HG03571 (cell line): Measurements from ENCODE around the gene MBD1.
"Not testable (repeated sequence)": the region's sequence is repeated elsewhere in the genome, so short reads cannot be mapped to it uniquely, and the experiment has no call there.

Experiments
- ATAC-seq: cut with Tn5 transposase; IDR thresholded peaks from one replicate; pipeline ENCODE4 v1.9.1; 2021; ENCODE audit not compliant: unreplicated experiment

The MBD1 gene

DNA sequence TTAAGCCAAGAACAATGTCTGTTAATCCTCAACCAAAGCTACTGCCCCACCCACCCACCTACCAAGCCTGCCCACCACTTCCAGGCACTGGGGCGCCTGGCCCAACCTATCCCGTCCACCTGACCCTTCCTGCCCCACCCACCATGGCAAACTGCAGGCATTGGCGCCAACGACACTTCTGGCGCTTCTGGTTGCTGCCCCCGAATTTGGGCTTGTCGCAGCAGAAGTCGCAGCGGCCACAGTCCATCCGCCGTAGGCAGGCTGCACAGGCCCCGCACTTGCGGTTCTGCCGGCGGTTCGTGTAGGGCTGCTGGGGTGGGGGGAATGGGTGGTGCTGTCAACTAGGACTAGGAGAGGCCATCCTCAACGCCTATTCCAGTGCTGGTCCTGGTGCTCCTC is 7.3 kb downstream of the MBD1 start:
- no peak for ATAC-seq

DNA sequence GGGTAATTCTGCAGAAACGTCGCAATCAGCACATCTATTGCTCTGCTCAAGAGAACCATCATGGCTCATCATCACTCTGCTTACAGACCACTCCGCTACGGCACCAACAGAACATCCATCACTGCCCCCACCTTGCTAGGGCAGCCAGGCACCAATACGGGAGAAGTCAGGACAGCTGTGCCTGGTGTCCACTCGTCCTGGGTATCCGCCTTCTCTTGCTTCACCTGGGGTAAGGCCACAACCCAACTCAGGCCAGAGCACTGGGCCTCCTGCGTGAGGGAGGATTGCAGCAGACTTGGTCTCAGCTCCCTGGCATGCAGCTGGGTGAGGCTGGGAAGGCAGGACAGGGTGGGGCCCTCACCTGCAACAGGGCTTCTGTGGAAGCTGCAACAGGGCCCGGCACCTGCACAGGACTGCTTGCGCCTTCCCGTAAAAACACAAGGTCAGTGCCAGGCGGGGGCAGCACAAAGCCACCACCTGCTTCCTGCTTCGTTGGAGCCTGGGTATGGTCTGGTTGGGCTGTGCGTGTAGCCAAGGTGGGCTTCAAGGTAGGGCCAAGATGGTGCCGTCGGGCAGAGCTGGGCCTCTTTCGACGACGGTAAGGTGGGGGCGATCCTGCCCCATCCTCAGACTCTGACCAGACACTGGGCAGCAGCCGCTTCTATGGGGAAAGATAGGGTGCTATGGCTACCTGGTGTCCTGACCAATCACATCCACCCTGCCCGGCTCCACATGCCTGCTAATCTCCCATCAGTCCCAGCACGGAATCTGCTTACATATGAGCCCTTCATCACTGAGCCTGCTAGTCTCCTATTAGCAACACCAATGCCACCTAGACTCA is 7.9 kb downstream of the MBD1 start:
- ATAC-seq: no peak

DNA sequence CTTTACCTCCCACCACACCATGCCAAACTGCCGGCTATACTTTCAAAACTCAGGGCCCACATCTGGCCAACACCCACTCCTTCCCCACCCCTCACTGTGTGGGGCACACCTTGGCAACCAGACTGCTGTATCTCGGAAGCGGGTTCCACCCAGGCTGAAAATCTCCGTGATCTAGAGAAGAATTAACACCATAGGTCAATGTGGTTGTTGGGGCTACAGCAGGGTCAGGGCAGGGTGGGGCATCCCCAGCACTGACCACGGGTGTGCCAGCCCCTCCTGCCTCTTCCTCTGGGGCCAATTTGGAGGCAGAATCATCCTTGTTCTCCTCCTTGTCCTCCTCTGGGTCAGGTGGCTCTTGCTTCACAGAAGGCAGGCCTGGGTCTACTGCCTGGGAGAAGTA is 8.8 kb downstream of the MBD1 start:
- no peak for ATAC-seq

DNA sequence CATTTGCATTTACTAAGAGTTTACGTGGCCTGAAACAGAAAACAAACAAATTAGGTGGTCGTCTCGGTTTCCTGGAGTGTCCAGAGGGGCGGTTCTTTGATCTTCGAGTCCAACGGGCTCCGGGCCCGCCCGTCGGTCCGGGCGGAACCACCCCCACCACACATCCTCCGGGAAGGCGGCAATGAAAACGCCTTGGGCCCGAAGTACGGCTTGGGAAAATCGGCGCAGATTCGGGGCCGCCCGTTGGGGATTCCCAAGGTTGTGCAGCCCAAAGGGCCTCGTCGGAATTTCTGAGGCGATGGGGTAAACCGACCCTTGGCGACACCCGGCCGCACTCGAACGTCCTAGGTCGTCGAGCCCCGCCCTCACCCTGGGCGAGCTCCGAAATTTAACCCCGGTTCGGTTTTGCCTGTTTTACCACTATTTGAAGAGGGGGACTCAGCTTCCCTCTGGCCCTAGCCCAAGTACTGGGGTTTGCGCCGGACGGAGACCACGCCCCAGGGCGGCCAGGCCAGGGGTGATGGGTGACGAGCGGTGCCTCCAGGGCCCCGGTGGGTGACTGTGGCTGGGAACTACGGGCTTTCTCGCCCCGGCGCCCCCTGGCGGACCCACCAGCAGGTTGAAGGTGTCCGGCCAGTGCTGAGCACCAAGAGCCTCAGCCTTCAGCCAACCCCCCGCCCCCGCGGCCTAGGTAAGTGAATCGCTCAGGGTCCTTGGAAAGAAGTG is 13.1 kb downstream of the MBD1 start:
- ATAC-seq: peak; percentile 68

DNA sequence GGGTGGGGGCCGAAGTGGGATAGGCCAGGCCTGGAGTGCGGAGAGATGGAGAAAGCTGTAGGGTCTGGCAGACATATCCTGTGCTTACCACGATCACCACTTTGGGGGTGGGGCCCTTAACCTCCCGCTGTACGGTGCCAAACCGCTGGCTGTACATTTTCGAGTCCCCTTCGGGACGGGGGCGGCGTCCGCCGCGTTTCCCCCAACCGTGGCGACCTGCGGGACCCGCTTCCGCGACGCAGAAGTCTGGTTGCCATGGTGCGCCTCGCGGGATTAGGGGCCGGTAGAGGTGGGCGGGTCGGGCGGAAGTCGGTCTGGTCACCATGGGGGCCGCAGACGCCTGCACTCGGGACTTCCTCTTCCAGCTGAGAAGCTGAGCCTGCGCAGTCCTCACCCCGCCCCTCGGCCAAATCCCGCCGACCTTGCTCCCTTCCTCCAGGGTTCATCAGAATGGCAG is 15.0 kb downstream of the MBD1 start, which contains the start of gene CFAP53:
CFAP53 (minus strand) TSS at position 248 of the 457 bp plus-strand sequence; CDS start at position 157, 91 bp downstream.
- ATAC-seq: peak; percentile 78

DNA sequence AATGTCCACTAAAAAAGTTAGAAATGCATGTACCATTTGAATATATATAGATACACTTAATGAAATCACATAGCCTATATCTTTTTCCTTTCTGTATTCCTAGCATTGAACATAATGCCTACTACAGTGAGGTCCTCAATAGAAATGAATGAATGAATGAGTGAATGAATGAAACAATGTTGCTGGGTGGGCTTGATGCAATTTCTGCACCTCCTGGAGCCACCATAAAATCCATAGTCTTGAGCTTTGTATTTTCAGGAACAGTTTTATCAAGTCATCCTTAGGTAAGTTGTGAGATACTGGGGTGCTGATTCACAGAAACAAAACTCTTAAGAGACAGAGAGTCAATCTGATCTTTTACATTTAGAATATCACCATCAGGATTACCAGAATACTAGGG is 18.3 kb downstream of the MBD1 start:
- no peak for ATAC-seq

DNA sequence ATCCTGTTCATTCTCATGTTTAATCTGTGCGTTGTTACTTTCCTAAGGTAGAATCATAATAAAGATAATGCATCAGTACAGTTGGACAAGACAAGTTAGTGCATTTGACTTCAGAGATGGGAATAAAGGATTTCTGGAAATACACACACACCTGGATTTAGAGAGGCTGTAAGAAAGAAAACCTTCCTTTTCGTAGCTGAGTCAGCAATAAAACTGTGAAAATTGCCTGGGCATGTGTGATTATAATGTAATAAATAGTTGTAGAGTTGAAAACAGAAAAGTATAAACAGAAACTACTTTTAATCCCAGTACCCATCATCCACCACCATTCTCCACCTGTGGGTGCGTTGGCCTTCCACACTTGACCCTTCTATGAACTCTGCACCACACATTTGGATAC is 30.4 kb downstream of the MBD1 start:
- ATAC-seq: no peak

DNA sequence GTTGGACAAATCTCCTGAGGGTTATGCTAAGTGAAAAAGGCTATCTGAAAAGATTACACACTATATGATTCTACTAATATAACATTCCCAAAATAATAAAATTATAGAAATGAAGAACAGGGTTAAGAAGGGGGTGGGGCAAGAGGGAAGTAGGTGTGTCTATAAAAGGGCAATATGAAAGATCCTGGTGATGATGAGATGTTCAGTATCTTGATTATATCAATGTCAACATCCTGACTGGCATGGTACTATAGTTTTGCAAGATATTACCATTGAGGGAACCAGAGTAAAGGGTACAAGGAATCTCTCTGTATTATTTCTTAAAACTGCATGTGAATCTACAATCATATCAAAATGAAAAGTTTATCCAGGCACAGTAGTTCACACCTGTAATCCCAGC is 31.7 kb downstream of the MBD1 start:
- ATAC-seq: no peak

DNA sequence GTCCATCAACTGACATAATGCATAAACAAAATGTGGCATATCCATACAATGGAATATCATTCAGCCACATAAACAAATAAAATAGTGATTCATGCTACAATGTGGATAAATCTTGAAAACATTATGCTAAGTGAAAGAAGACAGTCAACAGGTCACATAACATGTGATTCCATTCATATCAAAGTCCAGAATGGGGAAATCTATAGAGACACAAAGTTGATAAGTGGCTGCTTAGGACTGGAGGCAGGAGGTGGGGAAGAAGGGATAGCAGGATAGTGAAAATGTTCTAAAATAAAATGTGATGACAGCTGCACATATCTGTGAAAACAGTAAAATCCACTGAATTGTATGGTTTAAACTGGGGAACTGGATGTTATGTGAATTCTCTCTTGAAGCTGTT is 33.8 kb downstream of the MBD1 start:
- no peak for ATAC-seq

DNA sequence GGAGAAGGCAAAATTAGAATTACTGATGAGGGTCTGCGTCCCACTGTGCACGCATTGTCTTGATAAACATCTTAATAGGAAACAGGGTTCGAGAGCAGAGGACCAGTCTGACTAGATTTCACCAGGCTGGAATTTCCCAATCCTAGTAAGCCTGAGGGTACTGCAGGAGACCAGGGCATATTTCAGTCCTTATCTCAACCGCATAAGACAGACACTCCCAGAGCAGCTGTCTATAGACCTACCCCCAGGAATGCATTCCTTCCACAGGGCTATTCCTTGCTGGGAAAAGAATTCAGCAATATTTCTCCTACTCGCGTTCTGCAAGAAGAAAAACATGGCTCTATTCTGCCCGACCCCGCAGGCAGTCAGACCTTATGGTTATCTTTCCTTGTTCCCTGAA is 39.6 kb downstream of the MBD1 start:
- not testable (repeated sequence) for ATAC-seq

DNA sequence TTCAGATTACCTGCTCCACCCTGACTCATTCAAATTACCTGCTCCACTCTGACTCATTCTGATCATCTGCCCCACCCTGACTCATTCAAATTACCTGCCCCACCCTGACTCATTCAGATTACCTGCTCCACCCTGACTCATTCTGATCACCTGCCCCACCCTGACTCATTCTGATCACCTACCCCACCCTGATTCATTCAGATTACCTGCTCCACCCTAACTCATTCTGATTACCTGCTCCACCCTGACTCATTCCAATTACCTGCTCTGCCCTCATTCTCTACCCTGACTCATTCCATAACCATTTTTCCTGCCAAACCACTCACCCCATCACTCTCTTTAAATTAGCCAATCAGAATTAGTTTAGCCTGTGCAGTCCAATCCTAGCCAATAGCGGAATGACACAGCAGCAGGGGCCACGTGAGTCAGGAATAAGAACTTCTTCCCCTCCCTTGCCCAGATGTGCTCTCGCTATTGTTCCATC is 41.2 kb downstream of the MBD1 start:
- no peak for ATAC-seq

DNA sequence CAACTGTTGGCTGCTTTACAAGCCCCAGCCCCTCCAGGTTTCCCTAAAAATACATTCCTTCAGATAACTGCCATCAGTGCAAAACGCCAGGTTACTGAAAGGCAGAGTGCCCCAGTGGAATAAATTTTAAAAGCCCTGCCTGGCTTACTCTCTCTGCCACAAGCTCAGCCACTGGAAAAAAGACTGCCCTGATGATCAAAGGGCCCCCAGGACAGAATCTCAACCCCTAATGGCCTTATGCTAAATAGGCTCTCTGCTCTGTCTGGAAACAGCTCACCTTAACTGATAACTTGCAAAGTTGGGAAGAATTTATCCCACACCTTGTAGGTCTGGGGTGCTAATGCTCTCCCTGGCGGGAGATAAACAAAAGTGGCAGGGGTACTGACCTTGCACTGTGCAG is 48.9 kb downstream of the MBD1 start:
- ATAC-seq: no peak

DNA sequence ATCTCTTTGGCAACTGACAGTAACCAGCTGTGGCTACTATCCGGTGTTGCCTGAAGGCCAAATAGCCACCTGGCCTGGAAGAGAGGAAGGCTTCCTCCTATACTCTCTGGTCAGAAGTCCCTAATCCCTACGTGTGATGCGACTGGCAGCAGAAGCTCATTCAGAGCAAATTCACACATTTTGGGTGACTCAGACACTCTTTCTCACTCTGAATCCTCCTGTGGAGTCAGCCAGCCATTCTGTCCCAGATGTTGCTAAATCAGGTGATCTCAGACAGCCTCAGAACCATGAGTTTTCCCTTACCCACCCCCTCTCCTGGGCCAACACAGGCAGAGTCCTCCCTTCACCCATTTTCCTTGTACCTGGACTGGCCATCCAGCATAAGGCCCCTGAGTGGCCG is 49.7 kb downstream of the MBD1 start:
- ATAC-seq: no peak

DNA sequence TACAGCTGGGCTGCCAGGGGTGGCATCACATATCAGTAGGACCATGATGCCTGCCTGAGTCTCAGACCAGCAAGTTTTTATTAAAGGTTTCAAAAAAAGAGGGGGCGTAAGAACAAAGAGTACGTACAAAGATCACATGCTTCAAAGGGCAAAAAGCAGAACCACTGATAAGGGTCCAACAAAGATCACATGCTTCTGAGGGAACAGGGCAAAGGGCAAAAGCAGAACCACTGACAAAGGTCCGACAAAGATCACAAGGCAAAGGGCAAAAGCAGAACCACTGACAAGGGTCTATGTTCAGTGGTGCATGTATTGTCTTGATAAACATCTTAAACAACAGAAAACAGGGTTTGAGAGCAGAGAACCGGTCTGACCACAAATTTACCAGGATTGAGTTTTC is 61.1 kb downstream of the MBD1 start:
- not testable (repeated sequence) for ATAC-seq
